Measurements from ENCODE around the gene KIRREL3.
A peak's percentile ranks its signal among the peaks of the same experiment; 100 is the strongest.

The KIRREL3 gene

GRCh38 chr11:126864934-126865333 is 135.6 kb downstream of the KIRREL3 start:
- DNase-seq: no peak

- DNase-seq: no peak
Measured at GRCh38 chr11:126863294-126863997, 137.1 kb downstream of the KIRREL3 start.

GRCh38 chr11:126862664-126863243 is 137.8 kb downstream of the KIRREL3 start:
- DNase-seq: no peak

- DNase-seq: no peak
Measured at GRCh38 chr11:126861796-126862459, 138.6 kb downstream of the KIRREL3 start.

- DNase-seq: peak; percentile 17
Measured at GRCh38 chr11:126857860-126858808, 142.4 kb downstream of the KIRREL3 start.

- no peak for DNase-seq
Measured at GRCh38 chr11:126855536-126855935, 145.0 kb downstream of the KIRREL3 start.

GRCh38 chr11:126853732-126854131 is 146.8 kb downstream of the KIRREL3 start:
- DNase-seq: peak; percentile 13

- DNase-seq: no peak
Measured at GRCh38 chr11:126844789-126845188, 155.8 kb downstream of the KIRREL3 start.

- DNase-seq: no peak
Measured at GRCh38 chr11:126843096-126843495, 157.5 kb downstream of the KIRREL3 start.

- no peak for DNase-seq
Measured at GRCh38 chr11:126841999-126842398, 158.6 kb downstream of the KIRREL3 start.

GRCh38 chr11:126840975-126841374 is 159.6 kb downstream of the KIRREL3 start:
- DNase-seq: no peak

- DNase-seq: peak; percentile 60
Measured at GRCh38 chr11:126840201-126840886, 160.2 kb downstream of the KIRREL3 start.

GRCh38 chr11:126839496-126839895 is 161.1 kb downstream of the KIRREL3 start:
- no peak for DNase-seq

- no peak for DNase-seq
Measured at GRCh38 chr11:126838779-126839178, 161.8 kb downstream of the KIRREL3 start.

- no peak for DNase-seq
Measured at GRCh38 chr11:126837581-126837980, 163.0 kb downstream of the KIRREL3 start.

GRCh38 chr11:126834573-126834972 is 166.0 kb downstream of the KIRREL3 start:
- no peak for DNase-seq

GRCh38 chr11:126834149-126834548 is 166.4 kb downstream of the KIRREL3 start:
- peak; percentile 89 for DNase-seq

- DNase-seq: no peak
Measured at GRCh38 chr11:126833065-126833464, 167.5 kb downstream of the KIRREL3 start.

- DNase-seq: no peak
Measured at GRCh38 chr11:126832387-126832786, 168.2 kb downstream of the KIRREL3 start.

GRCh38 chr11:126830216-126830806 is 170.3 kb downstream of the KIRREL3 start:
- peak; percentile 41 for DNase-seq

- no peak for DNase-seq
Measured at GRCh38 chr11:126829716-126830115, 170.9 kb downstream of the KIRREL3 start.

All from fibroblast of skin of scalp (primary cell).